Suprapubic skin (tissue), 4 donors: ENCODE measurements around the gene RAD50.

Experiments
- POLR2A ChIP-seq, 2 donors: fragments of 450-650 bp; IDR thresholded peaks; one replicate each; pipeline ENCODE4 v1.6.1; 2017; ENCODE audit warnings: antibody characterized with exemption in 2 of 2, mild to moderate bottlenecking in 2 of 2, moderate library complexity in 2 of 2
- POLR2AphosphoS5 ChIP-seq, 3 donors: sonication (generic); formaldehyde crosslinking; IDR thresholded peaks; one replicate each; pipeline ENCODE4 v1.6.1; 2017; ENCODE audit warnings: antibody characterized with exemption in 3 of 3
- TF ChIP-seq, protein P1 (sequence below), 2 donors: fragments of 200-600 bp in 1 of 2; fragments of 450-650 bp in 1 of 2; sonication (generic) in 1 of 2; IDR thresholded peaks; one replicate each; pipeline ENCODE4 v1.5.1; 2016 to 2019; ENCODE audit warnings: antibody characterized with exemption in 2 of 2, mild to moderate bottlenecking in 1 of 2, moderate library complexity in 1 of 2

- TF ChIP-seq, protein P1, sequence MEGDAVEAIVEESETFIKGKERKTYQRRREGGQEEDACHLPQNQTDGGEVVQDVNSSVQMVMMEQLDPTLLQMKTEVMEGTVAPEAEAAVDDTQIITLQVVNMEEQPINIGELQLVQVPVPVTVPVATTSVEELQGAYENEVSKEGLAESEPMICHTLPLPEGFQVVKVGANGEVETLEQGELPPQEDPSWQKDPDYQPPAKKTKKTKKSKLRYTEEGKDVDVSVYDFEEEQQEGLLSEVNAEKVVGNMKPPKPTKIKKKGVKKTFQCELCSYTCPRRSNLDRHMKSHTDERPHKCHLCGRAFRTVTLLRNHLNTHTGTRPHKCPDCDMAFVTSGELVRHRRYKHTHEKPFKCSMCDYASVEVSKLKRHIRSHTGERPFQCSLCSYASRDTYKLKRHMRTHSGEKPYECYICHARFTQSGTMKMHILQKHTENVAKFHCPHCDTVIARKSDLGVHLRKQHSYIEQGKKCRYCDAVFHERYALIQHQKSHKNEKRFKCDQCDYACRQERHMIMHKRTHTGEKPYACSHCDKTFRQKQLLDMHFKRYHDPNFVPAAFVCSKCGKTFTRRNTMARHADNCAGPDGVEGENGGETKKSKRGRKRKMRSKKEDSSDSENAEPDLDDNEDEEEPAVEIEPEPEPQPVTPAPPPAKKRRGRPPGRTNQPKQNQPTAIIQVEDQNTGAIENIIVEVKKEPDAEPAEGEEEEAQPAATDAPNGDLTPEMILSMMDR (IDR thresholded peaks at IDR 0.05) = no peak
- no peak for TF ChIP-seq POLR2AphosphoS5 (IDR thresholded peaks at IDR 0.05)
- TF ChIP-seq POLR2A (IDR thresholded peaks at IDR 0.05) = no peak
Observed at GRCh38 chr5:132684491-132684890, 127.7 kb downstream of the RAD50 start.
